HG02884 (cell line): ENCODE data around the gene KLKB1.
"Not testable (repeated sequence)": the region's sequence is repeated elsewhere in the genome, so short reads cannot be mapped to it uniquely, and the experiment has no call there.

Source experiments
- ATAC-seq: cut with Tn5 transposase; IDR thresholded peaks from one replicate; pipeline ENCODE4 v1.9.1; 2021; ENCODE audit warnings: mild to moderate bottlenecking, moderate library complexity; ENCODE audit not compliant: unreplicated experiment

The KLKB1 gene

GRCh38 chr4:186226521-186227189, 652 bp upstream of the KLKB1 start:
- ATAC-seq: no peak

DNA sequence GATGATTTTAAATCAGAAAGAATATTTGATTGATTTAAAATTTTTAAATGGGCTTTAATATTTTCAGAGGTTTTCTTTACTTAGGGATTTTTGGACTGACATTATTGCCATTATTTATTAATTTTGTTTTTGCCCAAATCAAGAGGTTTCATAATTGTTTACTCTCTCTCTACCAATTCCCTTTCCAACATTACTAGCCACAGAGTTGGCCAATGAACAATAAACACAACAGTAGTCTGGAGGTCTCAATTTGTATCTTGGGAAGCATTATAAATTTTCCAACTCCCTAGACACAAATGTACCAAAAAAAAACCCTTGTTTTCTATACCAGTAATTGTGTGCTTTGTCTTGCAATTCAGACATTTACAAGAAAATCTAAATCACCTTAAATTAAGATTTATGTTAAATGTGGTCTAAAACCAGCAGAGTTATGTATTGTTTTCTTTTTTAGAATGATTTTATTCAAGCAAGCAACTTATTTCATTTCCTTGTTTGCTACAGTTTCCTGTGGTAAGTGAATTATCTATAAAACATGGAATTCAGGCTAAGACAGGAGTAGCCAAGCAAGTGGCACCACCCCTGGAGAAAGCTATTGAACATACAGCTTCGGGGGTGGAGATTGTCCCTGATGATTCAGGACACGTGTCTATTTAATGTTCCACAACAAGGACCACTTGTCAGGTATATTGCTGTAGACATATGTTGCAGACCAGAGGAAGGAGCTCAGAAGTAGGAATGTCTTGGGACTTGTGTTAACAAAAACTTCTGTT, 622 bp downstream of the KLKB1 start:
- ATAC-seq: no peak

DNA sequence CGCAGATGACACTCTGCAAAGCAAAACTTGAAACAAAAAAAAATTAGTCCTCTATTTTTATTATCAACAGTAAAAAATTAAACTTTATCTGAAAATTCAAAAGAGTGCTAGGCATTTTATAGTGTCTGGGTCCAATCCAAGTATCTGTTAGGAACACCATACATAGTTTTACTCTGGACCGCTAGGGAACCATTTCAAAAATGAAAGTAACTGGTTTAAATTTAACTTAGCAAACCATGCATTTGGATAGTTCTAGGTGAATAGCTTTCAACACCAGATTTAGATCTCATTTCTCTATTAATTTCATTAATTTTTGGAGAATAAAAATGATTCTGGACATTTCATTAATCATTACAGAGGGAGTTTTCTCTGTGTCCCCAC, 1.2 kb downstream of the KLKB1 start:
- ATAC-seq: no peak

DNA sequence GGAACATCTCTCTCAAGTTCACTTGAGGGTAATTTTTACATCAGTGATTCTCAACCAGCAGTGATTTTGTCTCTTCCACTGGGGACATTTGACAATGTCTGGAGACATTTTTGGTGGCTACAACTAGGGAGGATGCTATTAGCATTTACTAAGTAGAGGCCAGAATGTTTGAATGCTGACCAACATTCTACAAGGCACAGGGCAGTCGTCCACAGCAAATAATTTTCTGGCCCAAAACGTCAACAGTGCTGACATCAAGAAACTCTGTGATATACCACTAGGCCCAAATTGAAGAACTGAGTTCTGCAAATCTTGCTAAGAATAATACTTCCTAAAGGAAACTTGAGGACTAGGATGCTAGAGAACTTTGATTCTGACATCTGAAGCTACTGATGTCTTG, 7.1 kb downstream of the KLKB1 start:
- ATAC-seq: no peak

DNA sequence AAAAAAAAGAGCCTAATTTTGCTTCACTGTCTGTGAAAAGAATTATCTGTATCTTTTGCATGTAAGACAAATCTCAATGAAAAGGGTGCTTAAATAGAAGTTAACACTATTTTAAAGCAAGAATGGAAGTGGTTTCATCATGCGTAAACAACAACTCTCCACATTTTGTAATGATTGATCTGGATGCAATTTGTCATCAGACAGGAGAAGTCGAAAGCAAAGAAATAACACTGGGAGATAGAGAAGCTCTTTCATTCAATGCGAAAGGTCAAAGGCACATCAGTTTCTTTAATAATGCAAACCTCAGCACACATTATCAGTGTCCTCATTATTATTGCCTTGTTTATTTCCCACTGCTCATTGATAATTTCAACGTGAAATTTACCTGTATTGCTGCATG, 8.8 kb downstream of the KLKB1 start:
- no peak for ATAC-seq

GRCh38 chr4:186240452-186240847, 13.1 kb downstream of the KLKB1 start:
- ATAC-seq: no peak

DNA sequence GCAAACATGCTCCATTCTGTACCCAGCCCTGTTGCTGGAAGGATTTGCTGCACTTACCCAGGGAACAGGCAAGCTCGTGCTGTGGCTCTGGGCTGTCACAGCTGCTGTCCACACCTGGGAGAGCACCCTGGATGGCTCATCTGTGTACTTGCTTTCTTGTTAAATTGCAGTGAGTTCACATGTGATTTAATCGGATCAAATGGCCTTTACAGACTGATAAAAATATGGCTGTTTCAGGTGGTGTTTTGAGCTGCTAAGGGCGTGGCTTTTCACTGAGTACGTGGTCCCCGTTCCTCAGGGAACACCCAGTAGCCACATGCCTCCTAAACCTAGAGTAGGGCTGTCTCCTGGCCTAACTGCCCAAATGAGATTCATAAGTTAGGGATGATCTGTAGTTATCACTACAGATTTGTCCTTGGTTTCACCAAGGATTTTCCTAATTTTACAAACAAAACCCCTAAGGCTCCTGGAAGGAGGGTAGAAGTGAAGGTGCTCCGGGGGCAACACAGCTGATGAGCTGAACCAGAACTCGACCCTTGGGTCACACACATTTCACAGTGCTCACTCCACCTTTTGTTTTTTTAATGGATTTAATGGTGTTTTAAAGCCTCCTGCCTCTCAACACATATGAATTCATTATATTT, 13.7 kb downstream of the KLKB1 start:
- ATAC-seq: no peak

DNA sequence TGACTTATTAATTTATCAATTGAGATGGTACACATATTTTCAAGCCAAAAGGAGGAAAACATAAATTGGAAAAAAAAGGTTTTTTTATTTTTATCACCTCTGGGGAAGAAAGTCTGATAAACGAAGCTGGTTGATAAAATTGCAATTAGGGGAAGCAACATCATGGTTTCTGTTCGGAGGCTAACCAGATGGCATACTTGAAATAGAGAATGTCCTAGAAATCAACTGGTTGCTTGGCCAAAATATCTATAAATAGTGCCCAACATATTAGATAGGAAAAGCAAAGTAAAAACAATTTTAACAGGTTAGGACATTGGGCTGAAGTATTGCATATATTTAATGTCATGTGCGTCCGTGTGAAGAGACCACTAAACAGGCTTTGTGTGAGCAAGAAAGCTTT, 14.3 kb downstream of the KLKB1 start:
- ATAC-seq: no peak

- ATAC-seq: not testable (repeated sequence)
Measured at GRCh38 chr4:186242031-186242430, 14.7 kb downstream of the KLKB1 start.

DNA sequence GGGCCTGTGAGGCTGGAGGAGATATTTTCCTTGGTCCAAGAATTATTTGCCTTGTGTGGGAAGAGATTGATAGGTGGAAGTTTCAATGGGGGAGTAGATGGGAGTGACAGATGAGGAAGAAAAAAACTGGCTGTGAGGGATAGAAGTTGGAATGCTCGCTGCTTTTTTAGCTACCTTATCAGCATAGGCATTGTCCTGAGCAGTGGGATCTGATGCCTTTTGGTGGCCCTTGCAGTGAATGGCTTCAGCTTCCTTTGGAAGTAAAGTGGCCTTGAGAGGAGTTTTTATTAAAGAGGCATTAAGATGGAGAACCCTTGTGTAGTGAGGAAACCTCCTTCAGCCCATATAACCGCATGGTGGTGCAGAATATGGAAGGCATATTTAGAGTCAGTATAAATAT, 16.0 kb downstream of the KLKB1 start:
- no peak for ATAC-seq

DNA sequence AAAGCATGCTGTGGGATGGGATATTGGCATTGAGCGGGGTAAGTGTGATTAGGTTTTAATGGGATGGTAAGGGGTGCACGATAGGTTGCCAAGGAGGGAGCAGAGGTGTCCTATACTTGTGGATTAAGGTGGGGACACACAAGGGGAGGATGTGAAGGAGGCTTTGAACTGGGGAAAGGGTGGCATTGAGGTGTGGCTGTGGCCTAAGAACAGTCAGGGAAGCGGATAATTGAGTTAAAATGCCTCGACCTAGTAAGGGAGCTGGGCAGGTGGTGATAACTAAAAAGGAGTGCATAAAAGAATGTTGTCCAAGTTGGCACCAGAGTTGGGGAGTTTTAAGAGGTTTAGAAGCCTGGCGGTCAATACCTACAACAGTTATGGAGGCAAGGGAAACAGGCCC, 17.5 kb downstream of the KLKB1 start:
- ATAC-seq: no peak

DNA sequence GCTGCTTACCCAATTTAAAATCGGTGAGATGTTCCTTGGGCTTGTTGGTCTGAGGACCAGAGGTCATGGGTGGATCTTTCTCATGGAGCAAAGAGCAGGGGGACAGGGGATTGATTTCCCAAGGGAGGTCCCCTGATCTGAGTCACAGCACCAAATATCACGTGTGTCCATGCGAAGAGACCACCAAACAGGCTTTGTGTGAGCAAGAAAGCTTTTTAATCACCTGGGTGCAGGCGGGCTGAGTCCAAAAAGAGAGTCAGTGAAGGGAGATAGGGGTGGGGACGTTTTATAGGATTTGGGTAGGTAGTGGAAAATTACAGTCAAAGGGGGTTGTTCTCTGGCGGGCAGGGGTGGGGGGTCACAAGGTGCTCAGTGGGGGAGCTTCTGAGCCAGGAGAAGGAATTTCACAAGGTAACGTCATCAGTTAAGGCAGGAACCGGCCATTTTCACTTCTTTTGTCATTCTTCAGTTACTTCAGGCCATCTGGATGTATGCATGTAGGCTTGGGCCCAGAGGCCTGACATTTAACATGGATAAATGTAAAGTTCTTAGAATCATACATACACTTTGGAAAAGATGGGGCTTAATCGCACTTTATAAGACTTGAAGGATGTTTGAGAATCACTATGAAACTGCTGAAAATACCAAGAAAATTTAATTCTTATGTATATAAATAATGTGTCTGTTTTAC, 19.9 kb downstream of the KLKB1 start:
- not testable (repeated sequence) for ATAC-seq

- no peak for ATAC-seq
Measured at GRCh38 chr4:186248643-186249042, 21.3 kb downstream of the KLKB1 start.

- no peak for ATAC-seq
Measured at GRCh38 chr4:186249785-186250754, 22.8 kb downstream of the KLKB1 start.

DNA sequence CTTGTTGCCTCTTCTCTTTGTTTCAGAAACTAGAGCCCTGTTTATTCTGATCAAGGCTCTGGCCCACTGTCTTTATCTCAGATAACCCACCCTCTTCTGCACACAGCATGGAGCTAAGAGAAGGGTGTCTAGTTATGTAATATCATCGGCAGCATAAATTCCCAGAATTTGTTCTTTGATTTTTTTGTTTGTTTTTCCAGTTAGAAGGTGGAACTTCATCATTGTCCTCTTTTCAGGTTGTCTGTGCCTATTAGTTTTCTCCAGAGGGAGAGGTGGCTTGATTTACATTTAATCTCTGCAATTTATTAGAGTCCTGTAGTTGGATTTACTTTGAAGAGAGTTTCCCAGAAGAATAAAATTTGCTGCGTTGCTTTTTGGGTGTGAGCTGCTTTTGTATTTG, 23.5 kb downstream of the KLKB1 start:
- no peak for ATAC-seq

GRCh38 chr4:186255122-186255521, 27.8 kb downstream of the KLKB1 start:
- ATAC-seq: no peak

DNA sequence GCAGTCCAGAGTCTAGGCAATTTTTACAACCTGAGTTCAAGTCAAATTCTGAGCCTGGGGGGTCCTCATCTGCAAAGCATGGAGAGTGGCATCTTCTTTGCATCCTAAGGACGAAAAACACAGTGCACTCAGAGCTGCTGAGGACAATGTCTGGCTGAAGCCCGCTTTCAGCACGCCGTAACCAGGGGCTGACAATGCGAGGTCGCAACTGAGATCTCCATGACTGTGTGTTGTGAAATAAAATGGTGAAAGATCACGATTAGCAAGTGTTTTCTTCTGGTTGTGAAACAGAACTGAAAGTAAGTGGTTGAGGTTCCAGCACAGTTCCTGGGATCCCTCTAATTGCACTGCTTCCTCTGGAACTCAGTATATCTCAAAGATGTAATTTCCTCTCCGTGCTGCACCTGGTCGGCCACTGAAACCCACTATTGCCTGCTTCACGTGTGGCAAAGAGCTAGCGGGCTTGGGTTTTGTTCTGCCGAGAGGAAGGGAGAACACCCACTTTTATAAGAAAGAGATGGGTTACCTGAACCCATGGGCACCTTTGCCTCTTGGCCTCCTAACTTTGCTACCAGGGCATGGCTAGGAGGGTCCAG, 31.0 kb downstream of the KLKB1 start:
- ATAC-seq: no peak

DNA sequence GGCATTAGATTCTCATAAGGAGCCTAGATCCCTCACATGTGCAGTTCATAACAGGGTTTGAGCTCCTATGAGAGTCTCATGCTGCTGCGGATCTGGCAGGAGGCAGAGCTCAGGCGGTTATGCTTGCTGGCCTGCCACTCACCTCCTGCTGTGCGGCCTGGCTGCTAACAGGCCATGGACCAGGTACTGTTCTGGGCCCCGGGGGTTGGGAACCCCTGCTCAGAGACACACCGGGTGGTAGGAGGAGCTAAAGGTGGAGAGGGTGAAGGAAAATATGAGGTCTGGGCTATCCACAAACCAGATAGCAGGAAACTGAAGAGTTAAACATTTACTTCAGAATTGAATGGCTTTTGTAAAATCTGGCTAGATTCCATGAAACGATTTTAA, 32.8 kb downstream of the KLKB1 start:
- ATAC-seq: no peak

DNA sequence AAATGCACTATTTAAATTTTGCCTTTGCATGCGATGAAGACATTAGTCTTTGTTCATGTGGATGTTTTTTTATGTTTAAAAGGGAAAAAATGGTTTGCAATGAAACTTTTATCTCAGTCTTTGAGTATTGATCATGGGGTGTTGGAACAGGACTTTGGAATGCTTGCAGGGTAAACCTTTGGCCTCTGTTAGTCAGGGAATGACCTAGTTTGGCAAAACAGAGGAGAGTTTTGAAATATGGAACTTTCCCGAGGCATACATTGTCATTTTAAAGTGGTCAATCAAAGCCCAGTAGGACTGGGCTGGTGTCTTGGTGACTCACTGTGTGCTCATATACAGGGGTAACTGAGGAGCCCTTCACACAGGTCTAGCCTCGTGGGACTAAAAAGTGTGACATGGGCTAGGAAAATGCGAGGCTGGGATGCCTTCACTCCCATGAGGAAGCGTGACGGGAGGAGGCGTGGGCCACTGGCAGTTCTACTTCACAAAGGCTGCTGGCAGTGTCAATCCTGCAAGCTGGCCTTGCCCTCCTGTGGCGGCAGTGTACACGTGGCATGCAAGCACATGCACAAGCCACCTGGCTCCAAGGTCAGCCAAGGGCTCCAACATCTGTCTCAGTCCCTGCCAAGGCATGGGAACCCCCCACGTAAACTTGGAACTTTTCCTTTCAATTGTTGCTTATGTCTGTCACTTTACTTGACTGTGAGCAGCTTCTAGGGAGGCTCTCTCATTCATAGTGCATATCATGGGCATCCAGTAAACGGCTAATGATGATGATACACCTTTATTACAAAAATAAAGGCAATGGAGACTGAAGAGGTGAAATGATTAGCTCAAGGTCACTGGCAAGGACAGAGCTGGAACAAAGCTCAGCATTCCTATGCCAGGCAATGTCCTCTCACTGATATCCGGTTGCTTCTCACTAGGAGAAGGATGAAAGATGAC, 33.5 kb downstream of the KLKB1 start:
- ATAC-seq: no peak
